Measurements from ENCODE around the gene ARL13B.

- no peak for TF ChIP-seq POLR2AphosphoS5 (IDR thresholded peaks at IDR 0.05; ENCODE audit: insufficient read depth in 1 of 2, low read depth in 1 of 2)
- TF ChIP-seq, protein P1, sequence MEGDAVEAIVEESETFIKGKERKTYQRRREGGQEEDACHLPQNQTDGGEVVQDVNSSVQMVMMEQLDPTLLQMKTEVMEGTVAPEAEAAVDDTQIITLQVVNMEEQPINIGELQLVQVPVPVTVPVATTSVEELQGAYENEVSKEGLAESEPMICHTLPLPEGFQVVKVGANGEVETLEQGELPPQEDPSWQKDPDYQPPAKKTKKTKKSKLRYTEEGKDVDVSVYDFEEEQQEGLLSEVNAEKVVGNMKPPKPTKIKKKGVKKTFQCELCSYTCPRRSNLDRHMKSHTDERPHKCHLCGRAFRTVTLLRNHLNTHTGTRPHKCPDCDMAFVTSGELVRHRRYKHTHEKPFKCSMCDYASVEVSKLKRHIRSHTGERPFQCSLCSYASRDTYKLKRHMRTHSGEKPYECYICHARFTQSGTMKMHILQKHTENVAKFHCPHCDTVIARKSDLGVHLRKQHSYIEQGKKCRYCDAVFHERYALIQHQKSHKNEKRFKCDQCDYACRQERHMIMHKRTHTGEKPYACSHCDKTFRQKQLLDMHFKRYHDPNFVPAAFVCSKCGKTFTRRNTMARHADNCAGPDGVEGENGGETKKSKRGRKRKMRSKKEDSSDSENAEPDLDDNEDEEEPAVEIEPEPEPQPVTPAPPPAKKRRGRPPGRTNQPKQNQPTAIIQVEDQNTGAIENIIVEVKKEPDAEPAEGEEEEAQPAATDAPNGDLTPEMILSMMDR (IDR thresholded peaks at IDR 0.05) = no peak
Measured at GRCh38 chr3:94064243-94064860, 84.4 kb downstream of the ARL13B start.

All from vagina (tissue), 2 donors.